WTC11 (cell line): ENCODE results near the gene BMP3. TPM values are rescaled to one million over a fixed set of nuclear protein-coding genes. Genes with fewer than 3 reads are reported as not detected.

ENCODE experiments used
- ATAC-seq: fragments of 200-7000 bp; cut with Tn5 transposase; 2 replicates; pipeline ENCODE4 v1.10.0; 2021; ENCODE audit warnings: mild to moderate bottlenecking, moderate library complexity
- CTCF ChIA-PET: fragments of 300-600 bp; sonication (Branson Sonifier 250); formaldehyde crosslinking; loops from one replicate; lab custom pipeline; 2021; ENCODE audit warnings: antibody characterized with exemption; lab: Charles Lee
- POLR2A ChIA-PET: fragments of 350-600 bp; sonication (Branson Sonifier 250); formaldehyde crosslinking; loops from one replicate; lab custom pipeline; 2021; ENCODE audit warnings: antibody characterized with exemption; lab: Charles Lee
- DNase-seq: peaks from one replicate; pipeline ENCODE4 v3.0.0; 2021; ENCODE audit warnings: low spot score
- H3K27ac Mint-ChIP-seq: 2 replicates; pipeline ENCODE4 v1.8.0; 2021; ENCODE audit warnings: mixed read lengths
- H3K27me3 Mint-ChIP-seq: 2 replicates; pipeline ENCODE4 v1.8.0; 2021; ENCODE audit warnings: low read depth, mild to moderate bottlenecking, moderate library complexity, mixed read lengths
- H3K36me3 Mint-ChIP-seq: 2 replicates; pipeline ENCODE4 v1.8.0; 2021; ENCODE audit warnings: mixed read lengths
- H3K4me1 Mint-ChIP-seq: 2 replicates; pipeline ENCODE4 v1.8.0; 2022; ENCODE audit warnings: mixed read lengths
- H3K4me3 Mint-ChIP-seq: 2 replicates; pipeline ENCODE4 v1.8.0; 2021; ENCODE audit warnings: mild to moderate bottlenecking, moderate library complexity, mixed read lengths
- H3K9me3 Mint-ChIP-seq: 2 replicates; pipeline ENCODE4 v1.8.0; 2021; ENCODE audit warnings: mixed read lengths
- CBFB ChIP-seq: sonication (generic); formaldehyde crosslinking; IDR thresholded peaks from 2 replicates; pipeline ENCODE4 v1.8.1; 2022; ENCODE audit warnings: mild to moderate bottlenecking, low read depth, missing genetic modification reagents
- ELF4 ChIP-seq: sonication (generic); formaldehyde crosslinking; IDR thresholded peaks from 2 replicates; pipeline ENCODE4 v1.8.1; 2022; ENCODE audit warnings: low read depth, mild to moderate bottlenecking, moderate library complexity, missing genetic modification reagents
- ESRRA ChIP-seq: sonication (generic); formaldehyde crosslinking; IDR thresholded peaks from 2 replicates; pipeline ENCODE4 v1.8.1; 2022; ENCODE audit warnings: mild to moderate bottlenecking, missing genetic modification reagents, borderline replicate concordance
- FOXK1 ChIP-seq: sonication (generic); formaldehyde crosslinking; IDR thresholded peaks from 2 replicates; pipeline ENCODE4 v1.8.0; 2022; ENCODE audit warnings: mild to moderate bottlenecking, moderate library complexity, missing genetic modification reagents
- FOXP1 ChIP-seq: sonication (generic); formaldehyde crosslinking; IDR thresholded peaks from 2 replicates; pipeline ENCODE4 v1.8.0; 2022; ENCODE audit warnings: missing genetic modification reagents, mild to moderate bottlenecking, moderate library complexity, borderline replicate concordance
- IRF2 ChIP-seq: sonication (generic); formaldehyde crosslinking; IDR thresholded peaks from 2 replicates; pipeline ENCODE4 v1.8.0; 2022; ENCODE audit warnings: low read depth, missing genetic modification reagents, borderline replicate concordance
- KAT7 ChIP-seq: sonication (generic); formaldehyde crosslinking; IDR thresholded peaks from 2 replicates; pipeline ENCODE4 v1.8.1; 2023; ENCODE audit warnings: missing genetic modification reagents, mild to moderate bottlenecking, borderline replicate concordance
- NFATC4 ChIP-seq: fragments of 250-450 bp; sonication (Bioruptor Pico); IDR thresholded peaks from 2 replicates; pipeline ENCODE4 v1.9.0; 2021; ENCODE audit warnings: mild to moderate bottlenecking
- NR1H2 ChIP-seq: sonication (generic); formaldehyde crosslinking; IDR thresholded peaks from 2 replicates; pipeline ENCODE4 v1.9.0; 2021; ENCODE audit warnings: mild to moderate bottlenecking, moderate library complexity, missing genetic modification reagents
- RELA ChIP-seq: sonication (generic); formaldehyde crosslinking; IDR thresholded peaks from 2 replicates; pipeline ENCODE4 v1.8.1; 2022; ENCODE audit warnings: missing genetic modification reagents, mild to moderate bottlenecking, borderline replicate concordance
- TEAD1 ChIP-seq: sonication (generic); formaldehyde crosslinking; IDR thresholded peaks from 2 replicates; pipeline ENCODE4 v1.8.0; 2022; ENCODE audit warnings: mild to moderate bottlenecking, missing genetic modification reagents
- ZNF138 ChIP-seq: sonication (generic); formaldehyde crosslinking; conservative IDR thresholded peaks from 2 replicates; pipeline ENCODE4 v1.8.1; 2022; ENCODE audit warnings: mild to moderate bottlenecking, moderate library complexity, missing genetic modification reagents
- ZNF219 ChIP-seq: sonication (generic); formaldehyde crosslinking; IDR thresholded peaks from 2 replicates; pipeline ENCODE4 v1.8.0; 2023; ENCODE audit warnings: missing genetic modification reagents, mild to moderate bottlenecking, borderline replicate concordance
- ZNF396 ChIP-seq: fragments of 250-450 bp; sonication (Bioruptor Pico); IDR thresholded peaks from 2 replicates; pipeline ENCODE4 v1.8.0; 2021; ENCODE audit warnings: mild to moderate bottlenecking, moderate library complexity, borderline replicate concordance
- total RNA-seq: library from RNA; stranded (reverse); gene quantifications from 3 replicates; pipeline ENCODE4 v1.2.3, GENCODE V29; 2021
- TF ChIP-seq, protein P1 (sequence below): fragments of 250-450 bp; sonication (Bioruptor Pico); IDR thresholded peaks from 2 replicates; pipeline ENCODE4 v1.8.0; 2021; ENCODE audit warnings: mild to moderate bottlenecking
- TF ChIP-seq, protein P2 (sequence below): sonication (generic); formaldehyde crosslinking; conservative IDR thresholded peaks from 2 replicates; pipeline ENCODE4 v1.8.1; 2023; ENCODE audit warnings: mild to moderate bottlenecking, low read depth, missing genetic modification reagents, moderate library complexity
- TF ChIP-seq, protein P3 (sequence below): fragments of 200-600 bp; IDR thresholded peaks from 2 replicates; pipeline ENCODE4 v1.8.0; 2022; ENCODE audit warnings: antibody characterized with exemption
- TF ChIP-seq, protein P4 (sequence below): fragments of 250-450 bp; sonication (Bioruptor Pico); IDR thresholded peaks from 2 replicates; pipeline ENCODE4 v1.9.0; 2021; ENCODE audit warnings: mild to moderate bottlenecking, borderline replicate concordance
- TF ChIP-seq, protein P5 (sequence below): sonication (generic); formaldehyde crosslinking; IDR thresholded peaks from 2 replicates; pipeline ENCODE4 v1.8.1; 2022; ENCODE audit warnings: mild to moderate bottlenecking, missing genetic modification reagents, moderate library complexity, borderline replicate concordance

Gene BMP3
- total RNA-seq, 1 experiment from 2014 or later: 0.55 TPM

DNA sequence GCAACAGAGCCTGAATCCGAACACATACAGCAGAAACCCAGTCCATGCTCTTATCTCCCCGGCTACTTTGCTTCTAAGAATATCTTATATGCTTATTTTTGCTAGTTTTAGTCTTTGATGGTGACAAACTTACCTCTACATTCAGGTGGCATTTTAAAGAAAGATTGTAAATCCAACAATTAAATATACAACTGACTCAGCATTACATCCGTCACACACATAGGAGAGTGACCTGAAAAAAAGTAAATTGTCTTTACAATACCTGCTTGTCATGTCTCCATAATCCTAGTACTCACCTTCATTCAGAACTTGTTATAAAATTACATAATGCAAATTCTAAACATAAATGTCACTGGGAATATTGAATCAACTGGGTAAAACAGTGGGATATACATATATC is 30.6 kb upstream of the BMP3 start:
- Mint-ChIP-seq H3K27ac (no peak overlapping the region), H3K9me3 (peaks cover 7% of the 10 kb centered on the region; the same call in 1 of the 2 replicates), H3K36me3 (no peaks in the 10 kb centered on the region), H3K27me3 (no peaks in the 10 kb centered on the region), H3K4me1 (peaks cover 16% of the 10 kb centered on the region), H3K4me3 (no peak overlapping the region)
- DNase-seq (no peak), ATAC-seq (no peak)
- ChIA-PET POLR2A (no interaction called here), CTCF (no interaction called here)
- no peak for TF ChIP-seq CBFB (CRISPR knock-in tag)
- no peak for TF ChIP-seq ESRRA (CRISPR knock-in tag)
- no peak for TF ChIP-seq RELA (CRISPR knock-in tag)
- TF ChIP-seq TEAD1 (CRISPR knock-in tag): no peak
- no peak for TF ChIP-seq ZNF219
- no peak for TF ChIP-seq FOXK1 (CRISPR knock-in tag)
- TF ChIP-seq NFATC4 (CRISPR knock-in tag): no peak
- no peak for TF ChIP-seq KAT7 (CRISPR knock-in tag)
- no peak for TF ChIP-seq NR1H2 (CRISPR knock-in tag)
- TF ChIP-seq, protein P1, sequence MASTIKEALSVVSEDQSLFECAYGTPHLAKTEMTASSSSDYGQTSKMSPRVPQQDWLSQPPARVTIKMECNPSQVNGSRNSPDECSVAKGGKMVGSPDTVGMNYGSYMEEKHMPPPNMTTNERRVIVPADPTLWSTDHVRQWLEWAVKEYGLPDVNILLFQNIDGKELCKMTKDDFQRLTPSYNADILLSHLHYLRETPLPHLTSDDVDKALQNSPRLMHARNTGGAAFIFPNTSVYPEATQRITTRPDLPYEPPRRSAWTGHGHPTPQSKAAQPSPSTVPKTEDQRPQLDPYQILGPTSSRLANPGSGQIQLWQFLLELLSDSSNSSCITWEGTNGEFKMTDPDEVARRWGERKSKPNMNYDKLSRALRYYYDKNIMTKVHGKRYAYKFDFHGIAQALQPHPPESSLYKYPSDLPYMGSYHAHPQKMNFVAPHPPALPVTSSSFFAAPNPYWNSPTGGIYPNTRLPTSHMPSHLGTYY (CRISPR knock-in tag): no peak
- TF ChIP-seq ZNF138: no peak
- no peak for TF ChIP-seq IRF2 (CRISPR knock-in tag)
- no peak for TF ChIP-seq ELF4 (CRISPR knock-in tag)
- TF ChIP-seq, protein P2, sequence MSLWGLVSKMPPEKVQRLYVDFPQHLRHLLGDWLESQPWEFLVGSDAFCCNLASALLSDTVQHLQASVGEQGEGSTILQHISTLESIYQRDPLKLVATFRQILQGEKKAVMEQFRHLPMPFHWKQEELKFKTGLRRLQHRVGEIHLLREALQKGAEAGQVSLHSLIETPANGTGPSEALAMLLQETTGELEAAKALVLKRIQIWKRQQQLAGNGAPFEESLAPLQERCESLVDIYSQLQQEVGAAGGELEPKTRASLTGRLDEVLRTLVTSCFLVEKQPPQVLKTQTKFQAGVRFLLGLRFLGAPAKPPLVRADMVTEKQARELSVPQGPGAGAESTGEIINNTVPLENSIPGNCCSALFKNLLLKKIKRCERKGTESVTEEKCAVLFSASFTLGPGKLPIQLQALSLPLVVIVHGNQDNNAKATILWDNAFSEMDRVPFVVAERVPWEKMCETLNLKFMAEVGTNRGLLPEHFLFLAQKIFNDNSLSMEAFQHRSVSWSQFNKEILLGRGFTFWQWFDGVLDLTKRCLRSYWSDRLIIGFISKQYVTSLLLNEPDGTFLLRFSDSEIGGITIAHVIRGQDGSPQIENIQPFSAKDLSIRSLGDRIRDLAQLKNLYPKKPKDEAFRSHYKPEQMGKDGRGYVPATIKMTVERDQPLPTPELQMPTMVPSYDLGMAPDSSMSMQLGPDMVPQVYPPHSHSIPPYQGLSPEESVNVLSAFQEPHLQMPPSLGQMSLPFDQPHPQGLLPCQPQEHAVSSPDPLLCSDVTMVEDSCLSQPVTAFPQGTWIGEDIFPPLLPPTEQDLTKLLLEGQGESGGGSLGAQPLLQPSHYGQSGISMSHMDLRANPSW (CRISPR knock-in tag): no peak
- TF ChIP-seq, protein P3, sequence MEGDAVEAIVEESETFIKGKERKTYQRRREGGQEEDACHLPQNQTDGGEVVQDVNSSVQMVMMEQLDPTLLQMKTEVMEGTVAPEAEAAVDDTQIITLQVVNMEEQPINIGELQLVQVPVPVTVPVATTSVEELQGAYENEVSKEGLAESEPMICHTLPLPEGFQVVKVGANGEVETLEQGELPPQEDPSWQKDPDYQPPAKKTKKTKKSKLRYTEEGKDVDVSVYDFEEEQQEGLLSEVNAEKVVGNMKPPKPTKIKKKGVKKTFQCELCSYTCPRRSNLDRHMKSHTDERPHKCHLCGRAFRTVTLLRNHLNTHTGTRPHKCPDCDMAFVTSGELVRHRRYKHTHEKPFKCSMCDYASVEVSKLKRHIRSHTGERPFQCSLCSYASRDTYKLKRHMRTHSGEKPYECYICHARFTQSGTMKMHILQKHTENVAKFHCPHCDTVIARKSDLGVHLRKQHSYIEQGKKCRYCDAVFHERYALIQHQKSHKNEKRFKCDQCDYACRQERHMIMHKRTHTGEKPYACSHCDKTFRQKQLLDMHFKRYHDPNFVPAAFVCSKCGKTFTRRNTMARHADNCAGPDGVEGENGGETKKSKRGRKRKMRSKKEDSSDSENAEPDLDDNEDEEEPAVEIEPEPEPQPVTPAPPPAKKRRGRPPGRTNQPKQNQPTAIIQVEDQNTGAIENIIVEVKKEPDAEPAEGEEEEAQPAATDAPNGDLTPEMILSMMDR: no peak
- no peak for TF ChIP-seq FOXP1 (CRISPR knock-in tag)
- TF ChIP-seq ZNF396 (CRISPR knock-in tag): no peak
- TF ChIP-seq, protein P4, sequence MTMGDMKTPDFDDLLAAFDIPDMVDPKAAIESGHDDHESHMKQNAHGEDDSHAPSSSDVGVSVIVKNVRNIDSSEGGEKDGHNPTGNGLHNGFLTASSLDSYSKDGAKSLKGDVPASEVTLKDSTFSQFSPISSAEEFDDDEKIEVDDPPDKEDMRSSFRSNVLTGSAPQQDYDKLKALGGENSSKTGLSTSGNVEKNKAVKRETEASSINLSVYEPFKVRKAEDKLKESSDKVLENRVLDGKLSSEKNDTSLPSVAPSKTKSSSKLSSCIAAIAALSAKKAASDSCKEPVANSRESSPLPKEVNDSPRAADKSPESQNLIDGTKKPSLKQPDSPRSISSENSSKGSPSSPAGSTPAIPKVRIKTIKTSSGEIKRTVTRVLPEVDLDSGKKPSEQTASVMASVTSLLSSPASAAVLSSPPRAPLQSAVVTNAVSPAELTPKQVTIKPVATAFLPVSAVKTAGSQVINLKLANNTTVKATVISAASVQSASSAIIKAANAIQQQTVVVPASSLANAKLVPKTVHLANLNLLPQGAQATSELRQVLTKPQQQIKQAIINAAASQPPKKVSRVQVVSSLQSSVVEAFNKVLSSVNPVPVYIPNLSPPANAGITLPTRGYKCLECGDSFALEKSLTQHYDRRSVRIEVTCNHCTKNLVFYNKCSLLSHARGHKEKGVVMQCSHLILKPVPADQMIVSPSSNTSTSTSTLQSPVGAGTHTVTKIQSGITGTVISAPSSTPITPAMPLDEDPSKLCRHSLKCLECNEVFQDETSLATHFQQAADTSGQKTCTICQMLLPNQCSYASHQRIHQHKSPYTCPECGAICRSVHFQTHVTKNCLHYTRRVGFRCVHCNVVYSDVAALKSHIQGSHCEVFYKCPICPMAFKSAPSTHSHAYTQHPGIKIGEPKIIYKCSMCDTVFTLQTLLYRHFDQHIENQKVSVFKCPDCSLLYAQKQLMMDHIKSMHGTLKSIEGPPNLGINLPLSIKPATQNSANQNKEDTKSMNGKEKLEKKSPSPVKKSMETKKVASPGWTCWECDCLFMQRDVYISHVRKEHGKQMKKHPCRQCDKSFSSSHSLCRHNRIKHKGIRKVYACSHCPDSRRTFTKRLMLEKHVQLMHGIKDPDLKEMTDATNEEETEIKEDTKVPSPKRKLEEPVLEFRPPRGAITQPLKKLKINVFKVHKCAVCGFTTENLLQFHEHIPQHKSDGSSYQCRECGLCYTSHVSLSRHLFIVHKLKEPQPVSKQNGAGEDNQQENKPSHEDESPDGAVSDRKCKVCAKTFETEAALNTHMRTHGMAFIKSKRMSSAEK (CRISPR knock-in tag): no peak
- TF ChIP-seq, protein P5, sequence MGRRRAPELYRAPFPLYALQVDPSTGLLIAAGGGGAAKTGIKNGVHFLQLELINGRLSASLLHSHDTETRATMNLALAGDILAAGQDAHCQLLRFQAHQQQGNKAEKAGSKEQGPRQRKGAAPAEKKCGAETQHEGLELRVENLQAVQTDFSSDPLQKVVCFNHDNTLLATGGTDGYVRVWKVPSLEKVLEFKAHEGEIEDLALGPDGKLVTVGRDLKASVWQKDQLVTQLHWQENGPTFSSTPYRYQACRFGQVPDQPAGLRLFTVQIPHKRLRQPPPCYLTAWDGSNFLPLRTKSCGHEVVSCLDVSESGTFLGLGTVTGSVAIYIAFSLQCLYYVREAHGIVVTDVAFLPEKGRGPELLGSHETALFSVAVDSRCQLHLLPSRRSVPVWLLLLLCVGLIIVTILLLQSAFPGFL (CRISPR knock-in tag): no peak
